Measurements from ENCODE around the gene P2RX7. TPM values are rescaled to one million over a fixed set of nuclear protein-coding genes. Genes with fewer than 3 reads are reported as not detected.

The P2RX7 gene
- polyA plus RNA-seq, 2 of the 4 experiments (the other 2 are of a cell fraction), result 0.03 TPM; not detected in 1

- ChIA-PET CTCF (no interaction called here), POLR2A (no interaction called here)
- H3K4me1 ChIP-seq, result peaks cover 38% of the 10 kb centered on the region
- TF ChIP-seq HMGXB4 (CRISPR knock-in tag; IDR thresholded peaks at IDR 0.05; ENCODE audit: borderline replicate concordance) (no peak), SMC3 (IDR thresholded peaks at IDR 0.05) (no peak), ESRRA (IDR thresholded peaks at IDR 0.05; ENCODE audit: borderline replicate concordance, low read length) (no peak), REST (IDR thresholded peaks at IDR 0.05) (no peak), ATOH8 (CRISPR knock-in tag; IDR thresholded peaks at IDR 0.05; ENCODE audit: low read depth) (no peak), ELK1 (IDR thresholded peaks at IDR 0.05; ENCODE audit: low read depth, low read length) (no peak), CHD4 (IDR thresholded peaks at IDR 0.05; ENCODE audit: borderline replicate concordance) (no peak), HES2 (IDR thresholded peaks at IDR 0.05) (no peak), CEBPB (IDR thresholded peaks at IDR 0.05) (no peak), NPAS2 (CRISPR knock-in tag; IDR thresholded peaks at IDR 0.05; ENCODE audit: borderline replicate concordance) (no peak), GATA3 (IDR thresholded peaks at IDR 0.05; ENCODE audit: borderline replicate concordance) (no peak), JUN (IDR thresholded peaks at IDR 0.05) (no peak), HOXB13 (CRISPR knock-in tag; IDR thresholded peaks at IDR 0.05; ENCODE audit: low read depth) (no peak), BHLHE40 (IDR thresholded peaks at IDR 0.05; ENCODE audit: low read depth, low read length) (no peak), CTCF (IDR thresholded peaks at IDR 0.05) (no peak), HDAC2 (IDR thresholded peaks at IDR 0.05) (no peak), MAZ (IDR thresholded peaks at IDR 0.05; ENCODE audit: borderline replicate concordance, low read depth, low read length) (no peak)
- no peak overlapping the region for H3K4me3 ChIP-seq
- 92% methylated on average over 5 of the region's 5 CpGs for WGBS (ENCODE audit: missing lambda C conversion rate)
- H3K27ac ChIP-seq, result no peak overlapping the region
- no peak overlapping the region for H3K4me2 ChIP-seq
- DNase-seq (ENCODE audit: low read depth in 1 of 2, low spot score in 1 of 2) (no peak), FAIRE-seq (no peak), ATAC-seq (no peak)
- no peaks in the 10 kb centered on the region for H3K9me3 ChIP-seq
These were observed 80.2 kb downstream of the P2RX7 start for GRCh38 chr12:121212875-121213274.
